ENCODE measurements around the gene FCHSD2. TPM values are rescaled to one million over a fixed set of nuclear protein-coding genes. Genes with fewer than 3 reads are reported as not detected.
A peak's percentile ranks its signal among the peaks of the same experiment; 100 is the strongest.

FCHSD2 gene
- total and polyA plus RNA-seq, 2 of the 13 experiments (the other 11 are each of a cell fraction or from before 2014, with no cell fraction given): 20.5 to 24.8 TPM

DNA sequence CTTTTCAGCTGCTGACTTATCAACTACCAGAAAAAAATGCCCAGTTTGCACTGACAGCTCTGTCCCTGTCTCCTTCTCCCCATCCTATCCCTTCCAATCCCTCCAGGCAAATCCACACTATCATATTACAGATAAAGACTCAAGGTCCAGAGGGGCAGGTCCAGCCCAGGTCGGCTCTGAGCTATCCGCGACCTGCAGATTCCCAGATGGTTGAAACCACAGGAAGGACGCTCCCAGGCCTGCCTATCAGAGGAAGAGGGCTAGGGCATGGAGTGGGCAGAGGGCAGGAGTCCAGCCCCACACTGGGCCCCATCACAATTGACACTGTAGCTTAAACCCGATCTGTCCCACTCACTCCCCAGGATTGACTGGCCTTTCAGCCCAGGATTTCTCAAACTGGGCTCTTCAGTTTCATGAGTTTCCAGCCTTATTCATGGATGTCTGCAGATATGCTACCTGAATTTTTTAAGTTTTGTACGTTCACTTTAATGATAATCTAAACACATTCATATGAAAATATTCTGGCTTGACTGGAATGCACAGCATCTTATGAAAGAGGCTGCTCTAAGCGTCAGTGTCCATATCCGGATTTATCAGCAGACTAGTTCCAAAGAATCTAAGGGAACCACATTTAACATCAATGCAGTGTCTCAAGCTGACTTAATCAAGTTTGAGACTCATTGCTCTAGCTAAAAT lies 16.4 kb upstream of the FCHSD2 start (continued):
- TF ChIP-seq SRSF9 (IDR thresholded peaks at IDR 0.05; ENCODE audit: borderline replicate concordance, insufficient read depth, low read depth, low read length, poor library complexity, severe bottlenecking) (no peak), SATB2 (CRISPR knock-in tag; IDR thresholded peaks at IDR 0.05) (no peak), PLRG1 (conservative IDR thresholded peaks at IDR 0.05) (no peak), NFYC (CRISPR knock-in tag; IDR thresholded peaks at IDR 0.05) (peak; percentile 69), MZF1 (CRISPR knock-in tag; IDR thresholded peaks at IDR 0.05; ENCODE audit: borderline replicate concordance) (no peak), RAD21 (CRISPR knock-in tag; IDR thresholded peaks at IDR 0.05) (peak; percentile 73), NFKBIZ (CRISPR knock-in tag; IDR thresholded peaks at IDR 0.05) (peak; percentile 35; the same call in 1 of the 2 replicates), NFE2L2 (IDR thresholded peaks at IDR 0.05; ENCODE audit: low read length) (no peak)
- TF ChIP-seq, protein P1, sequence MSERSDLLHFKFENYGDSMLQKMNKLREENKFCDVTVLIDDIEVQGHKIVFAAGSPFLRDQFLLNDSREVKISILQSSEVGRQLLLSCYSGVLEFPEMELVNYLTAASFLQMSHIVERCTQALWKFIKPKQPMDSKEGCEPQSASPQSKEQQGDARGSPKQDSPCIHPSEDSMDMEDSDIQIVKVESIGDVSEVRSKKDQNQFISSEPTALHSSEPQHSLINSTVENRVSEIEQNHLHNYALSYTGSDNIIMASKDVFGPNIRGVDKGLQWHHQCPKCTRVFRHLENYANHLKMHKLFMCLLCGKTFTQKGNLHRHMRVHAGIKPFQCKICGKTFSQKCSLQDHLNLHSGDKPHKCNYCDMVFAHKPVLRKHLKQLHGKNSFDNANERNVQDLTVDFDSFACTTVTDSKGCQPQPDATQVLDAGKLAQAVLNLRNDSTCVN (CRISPR knock-in tag; IDR thresholded peaks at IDR 0.05; ENCODE audit: borderline replicate concordance): peak; percentile 33; the same call in 1 of the 2 replicates
- TF ChIP-seq, protein P2, sequence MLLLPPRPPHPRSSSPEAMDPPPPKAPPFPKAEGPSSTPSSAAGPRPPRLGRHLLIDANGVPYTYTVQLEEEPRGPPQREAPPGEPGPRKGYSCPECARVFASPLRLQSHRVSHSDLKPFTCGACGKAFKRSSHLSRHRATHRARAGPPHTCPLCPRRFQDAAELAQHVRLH (CRISPR knock-in tag; IDR thresholded peaks at IDR 0.05; ENCODE audit: borderline replicate concordance, low read depth): peak; percentile 71; the same call in 1 of the 2 replicates
- TF ChIP-seq, protein P3, sequence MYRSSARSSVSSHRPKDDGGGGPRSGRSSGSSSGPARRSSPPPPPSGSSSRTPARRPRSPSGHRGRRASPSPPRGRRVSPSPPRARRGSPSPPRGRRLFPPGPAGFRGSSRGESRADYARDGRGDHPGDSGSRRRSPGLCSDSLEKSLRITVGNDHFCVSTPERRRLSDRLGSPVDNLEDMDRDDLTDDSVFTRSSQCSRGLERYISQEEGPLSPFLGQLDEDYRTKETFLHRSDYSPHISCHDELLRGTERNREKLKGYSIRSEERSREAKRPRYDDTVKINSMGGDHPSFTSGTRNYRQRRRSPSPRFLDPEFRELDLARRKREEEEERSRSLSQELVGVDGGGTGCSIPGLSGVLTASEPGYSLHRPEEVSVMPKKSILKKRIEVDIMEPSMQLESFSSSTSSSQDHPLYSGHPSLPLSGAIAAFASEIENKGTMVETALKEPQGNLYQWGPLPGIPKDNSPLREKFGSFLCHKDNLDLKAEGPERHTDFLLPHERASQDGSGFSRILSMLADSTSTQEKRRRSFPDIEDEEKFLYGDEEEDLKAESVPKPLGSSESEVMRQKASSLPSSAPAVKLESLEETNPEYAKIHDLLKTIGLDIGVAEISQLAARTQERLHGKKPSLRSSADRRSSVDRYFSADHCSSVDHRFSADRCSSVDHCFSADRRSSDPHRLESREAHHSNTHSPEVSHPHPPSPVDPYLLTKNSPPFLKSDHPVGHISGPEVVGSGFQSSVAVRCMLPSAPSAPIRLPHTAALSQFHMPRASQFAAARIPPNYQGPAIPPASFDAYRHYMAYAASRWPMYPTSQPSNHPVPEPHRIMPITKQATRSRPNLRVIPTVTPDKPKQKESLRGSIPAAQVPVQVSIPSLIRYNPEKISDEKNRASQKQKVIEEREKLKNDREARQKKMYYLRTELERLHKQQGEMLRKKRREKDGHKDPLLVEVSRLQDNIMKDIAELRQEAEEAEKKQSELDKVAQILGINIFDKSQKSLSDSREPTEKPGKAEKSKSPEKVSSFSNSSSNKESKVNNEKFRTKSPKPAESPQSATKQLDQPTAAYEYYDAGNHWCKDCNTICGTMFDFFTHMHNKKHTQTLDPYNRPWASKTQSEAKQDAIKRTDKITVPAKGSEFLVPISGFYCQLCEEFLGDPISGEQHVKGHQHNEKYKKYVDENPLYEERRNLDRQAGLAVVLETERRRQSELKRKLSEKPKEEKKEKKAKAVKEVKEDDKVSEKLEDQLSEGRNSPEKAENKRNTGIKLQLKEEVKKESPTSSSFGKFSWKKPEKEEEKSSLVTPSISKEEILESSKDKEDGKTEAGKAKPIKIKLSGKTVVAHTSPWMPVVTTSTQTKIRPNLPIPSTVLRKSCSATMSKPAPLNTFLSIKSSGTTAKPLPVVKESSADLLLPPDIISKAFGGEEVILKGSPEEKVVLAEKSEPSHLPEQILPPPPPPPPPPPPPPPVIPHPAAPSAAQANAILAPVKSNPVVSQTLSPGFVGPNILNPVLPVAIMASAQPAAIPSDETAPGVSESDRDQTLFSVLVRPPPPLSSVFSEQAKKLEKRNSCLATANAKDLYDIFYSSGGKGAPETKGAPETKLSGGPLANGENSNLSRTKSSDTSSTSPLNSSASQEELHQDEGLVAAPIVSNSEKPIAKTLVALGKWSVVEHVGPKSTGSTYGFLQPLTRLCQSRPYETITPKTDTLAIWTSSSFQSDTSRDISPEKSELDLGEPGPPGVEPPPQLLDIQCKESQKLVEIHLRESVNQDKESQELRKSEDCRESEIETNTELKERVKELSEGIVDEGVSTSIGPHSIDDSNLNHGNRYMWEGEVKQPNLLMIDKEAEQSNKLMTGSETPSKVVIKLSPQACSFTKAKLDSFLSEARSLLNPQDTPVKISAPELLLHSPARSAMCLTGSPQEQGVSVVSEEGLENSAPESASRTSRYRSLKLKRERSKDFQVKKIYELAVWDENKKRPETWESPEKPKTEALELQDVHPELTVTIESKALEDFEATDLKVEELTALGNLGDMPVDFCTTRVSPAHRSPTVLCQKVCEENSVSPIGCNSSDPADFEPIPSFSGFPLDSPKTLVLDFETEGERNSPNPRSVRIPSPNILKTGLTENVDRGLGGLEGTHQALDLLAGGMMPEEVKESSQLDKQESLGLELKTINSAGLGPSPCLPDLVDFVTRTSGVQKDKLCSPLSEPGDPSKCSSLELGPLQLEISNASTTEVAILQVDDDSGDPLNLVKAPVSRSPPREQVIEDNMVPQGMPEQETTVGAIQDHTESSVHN (CRISPR knock-in tag; IDR thresholded peaks at IDR 0.05): no peak
